H1 (cell line): Measurements from ENCODE around the gene GRAMD2A. TPM values are rescaled to one million over a fixed set of nuclear protein-coding genes. Genes with fewer than 3 reads are reported as not detected.

Source experiments
- BACH1 ChIP-seq: IDR thresholded peaks from 2 replicates; pipeline ENCODE4 v1.6.1; 2012; ENCODE audit warnings: low read length, improper control_type of control experiment
- CHD1 ChIP-seq: IDR thresholded peaks from 2 replicates; pipeline ENCODE4 v1.6.1; 2012; ENCODE audit warnings: low read depth, low read length, improper control_type of control experiment
- CHD7 ChIP-seq: fragments of 300-600 bp; sonication (generic); IDR thresholded peaks from 2 replicates; pipeline ENCODE4 v1.7.1; 2012; ENCODE audit warnings: low read length, moderate library complexity, mild to moderate bottlenecking, inconsistent platforms; ENCODE audit not compliant: insufficient replicate concordance
- KDM1A ChIP-seq: fragments of 200-600, 300-600 bp; sonication (generic); IDR thresholded peaks from 2 replicates; pipeline ENCODE4 v1.7.1; 2016; ENCODE audit warnings: mild to moderate bottlenecking, low read length, borderline replicate concordance
- KDM5A ChIP-seq: fragments of 200-600 bp; IDR thresholded peaks from 2 replicates; pipeline ENCODE4 v1.7.1; 2012; ENCODE audit warnings: mild to moderate bottlenecking, low read length, inconsistent platforms, mixed read lengths
- MAFK ChIP-seq: IDR thresholded peaks from 2 replicates; pipeline ENCODE4 v1.6.1; 2012; ENCODE audit warnings: low read depth, mild to moderate bottlenecking, improper control_type of control experiment, low read length
- SP4 ChIP-seq: IDR thresholded peaks from 2 replicates; pipeline ENCODE4 v1.6.1; 2012; ENCODE audit warnings: low read length, inconsistent platforms
- TAF1 ChIP-seq: IDR thresholded peaks from 2 replicates; pipeline ENCODE4 v1.6.1; 2011; ENCODE audit warnings: mild to moderate bottlenecking, low read depth, low read length
- USF2 ChIP-seq: IDR thresholded peaks from 2 replicates; pipeline ENCODE4 v1.6.1; 2011; ENCODE audit warnings: low read length, improper control_type of control experiment
- YY1 ChIP-seq: IDR thresholded peaks from 2 replicates; pipeline ENCODE4 v1.6.1; 2011; ENCODE audit warnings: low read depth, mild to moderate bottlenecking, low read length
- polyA plus RNA-seq, 7 experiments: library from polyadenylated mRNA; depleted of rRNA in 3 of 7; stranded (reverse) in 5 of 7; unstranded in 2 of 7; fragments of >200 nt in 5 of 7; fragments of 200-250 nt in 2 of 7; gene quantifications; 1 replicate in 5 of 7; 2 replicates in 1 of 7; 4 replicates in 1 of 7; pipeline versions ENCODE4 v1.2.1 to v1.2.3, GENCODE V29; 2011 to 2013; ENCODE audit warnings: missing spikeins in 2 of 7, mixed read lengths in 2 of 7
- total RNA-seq: library from RNA; stranded (reverse); fragmentation: NEBNext Ultra II Directional; extraction: Animal tissue kit (Norgen Biotek cat#: 25700); gene quantifications from 2 replicates; pipeline ENCODE4 v1.2.1, GENCODE V29; 2021

The GRAMD2A gene
- total and polyA plus RNA-seq, 2 of the 8 experiments (the other 6 are each of a cell fraction or from before 2014, with no cell fraction given) = 0.57 to 1.5 TPM

- TF ChIP-seq CHD7 (no peak), CHD1 (no peak), SP4 (no peak), KDM5A (no peak), YY1 (no peak), USF2 (no peak), KDM1A (no peak), MAFK (no peak), BACH1 (no peak), TAF1 (no peak)
Observed at GRCh38 chr15:72229076-72229946, 31.7 kb upstream of the GRAMD2A start (continued).
